Parathyroid adenoma (tissue), 2 donors: ENCODE data around the gene NPAS3.

ENCODE experiments used
- H2AFZ ChIP-seq: fragments of 300-600 bp; sonication (generic); one replicate; pipeline ENCODE4 v1.7.0; 2017; ENCODE audit warnings: antibody characterized with exemption, mild to moderate bottlenecking
- H3K27ac ChIP-seq: fragments of 300-600 bp; sonication (generic); one replicate; pipeline ENCODE4 v1.7.0; 2017
- H3K27me3 ChIP-seq: fragments of 300-600 bp; sonication (generic); one replicate; pipeline ENCODE4 v1.7.0; 2017; ENCODE audit warnings: low read length; ENCODE audit not compliant: control insufficient read depth, insufficient read depth
- H3K36me3 ChIP-seq: fragments of 300-600 bp; sonication (generic); one replicate; pipeline ENCODE4 v1.7.0; 2017; ENCODE audit warnings: low read length; ENCODE audit not compliant: control insufficient read depth, insufficient read depth
- H3K4me1 ChIP-seq: fragments of 300-600 bp; sonication (generic); one replicate; pipeline ENCODE4 v1.7.0; 2017; ENCODE audit warnings: control low read depth
- H3K4me2 ChIP-seq: fragments of 300-600 bp; sonication (generic); one replicate; pipeline ENCODE4 v1.7.0; 2017; ENCODE audit warnings: low read length
- H3K4me3 ChIP-seq: fragments of 300-600 bp; sonication (generic); one replicate; pipeline ENCODE4 v1.7.0; 2017; ENCODE audit warnings: low read depth, low read length
- H3K79me2 ChIP-seq: fragments of 300-600 bp; sonication (generic); one replicate; pipeline ENCODE4 v1.7.0; 2017; ENCODE audit warnings: control low read depth
- H3K9ac ChIP-seq: fragments of 300-600 bp; sonication (generic); one replicate; pipeline ENCODE4 v1.7.0; 2017; ENCODE audit warnings: mild to moderate bottlenecking
- H3K9me3 ChIP-seq: fragments of 300-600 bp; sonication (generic); one replicate; pipeline ENCODE4 v1.7.0; 2017; ENCODE audit warnings: low read length; ENCODE audit not compliant: control insufficient read depth
- TF ChIP-seq, protein P1 (sequence below): fragments of 300-600 bp; sonication (generic); IDR thresholded peaks from one replicate; pipeline ENCODE4 v1.7.0; 2017; ENCODE audit warnings: antibody characterized with exemption, mild to moderate bottlenecking
- donor health status: primary hyperparathyroidism.

NPAS3 gene

DNA sequence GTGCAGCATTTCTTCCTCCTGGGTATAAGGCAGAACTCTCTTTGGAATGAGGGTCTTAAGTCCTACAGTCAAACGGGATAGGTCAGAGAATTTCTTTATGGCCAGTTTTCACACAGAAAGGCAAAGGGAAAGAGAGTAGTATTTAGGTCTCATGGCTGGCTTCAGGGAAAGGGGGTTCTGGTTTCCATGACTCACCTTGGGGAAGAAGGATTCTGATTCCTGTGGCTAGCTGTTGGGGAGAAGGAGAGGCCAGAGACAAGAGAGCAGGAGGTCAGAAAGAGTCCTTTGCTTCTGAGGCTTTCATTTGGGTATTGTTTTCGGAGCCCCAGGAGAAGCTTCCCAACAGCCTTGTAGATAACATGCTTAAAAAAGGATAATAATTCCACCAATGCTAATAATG is 332.5 kb downstream of the NPAS3 start:
- H3K27ac ChIP-seq = no peak overlapping the region
- no peaks in the 10 kb centered on the region for H3K27me3 ChIP-seq

DNA sequence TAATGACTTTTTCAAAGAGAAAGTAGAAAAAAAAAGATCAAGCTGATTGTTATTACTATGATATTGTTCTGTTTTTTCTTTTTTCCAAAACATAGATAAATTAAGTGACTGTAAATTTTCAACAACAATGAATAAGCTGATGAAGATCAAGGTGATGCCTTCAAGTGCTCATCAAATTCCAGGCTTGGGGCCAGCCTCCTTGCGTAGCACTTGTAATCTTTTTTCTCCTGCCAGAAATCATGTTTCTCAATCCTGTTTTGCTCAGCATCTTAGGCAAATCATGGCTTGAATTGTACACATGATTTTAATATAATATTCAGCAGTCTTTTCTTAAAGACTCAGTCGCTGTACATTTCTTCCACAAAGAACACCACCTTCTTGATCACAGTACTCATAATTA is 333.2 kb downstream of the NPAS3 start:
- H3K36me3 ChIP-seq = no peaks in the 10 kb centered on the region
- no peaks in the 10 kb centered on the region for H3K27me3 ChIP-seq
- no peaks in the 10 kb centered on the region for H3K9me3 ChIP-seq
- H2AFZ ChIP-seq = no peak overlapping the region
- H3K4me3 ChIP-seq = no peak overlapping the region
- no peak overlapping the region for H3K4me2 ChIP-seq
- H3K9ac ChIP-seq = no peak overlapping the region
- H3K4me1 ChIP-seq = no peaks in the 10 kb centered on the region
- H3K27ac ChIP-seq = no peak overlapping the region
- TF ChIP-seq, protein P1, sequence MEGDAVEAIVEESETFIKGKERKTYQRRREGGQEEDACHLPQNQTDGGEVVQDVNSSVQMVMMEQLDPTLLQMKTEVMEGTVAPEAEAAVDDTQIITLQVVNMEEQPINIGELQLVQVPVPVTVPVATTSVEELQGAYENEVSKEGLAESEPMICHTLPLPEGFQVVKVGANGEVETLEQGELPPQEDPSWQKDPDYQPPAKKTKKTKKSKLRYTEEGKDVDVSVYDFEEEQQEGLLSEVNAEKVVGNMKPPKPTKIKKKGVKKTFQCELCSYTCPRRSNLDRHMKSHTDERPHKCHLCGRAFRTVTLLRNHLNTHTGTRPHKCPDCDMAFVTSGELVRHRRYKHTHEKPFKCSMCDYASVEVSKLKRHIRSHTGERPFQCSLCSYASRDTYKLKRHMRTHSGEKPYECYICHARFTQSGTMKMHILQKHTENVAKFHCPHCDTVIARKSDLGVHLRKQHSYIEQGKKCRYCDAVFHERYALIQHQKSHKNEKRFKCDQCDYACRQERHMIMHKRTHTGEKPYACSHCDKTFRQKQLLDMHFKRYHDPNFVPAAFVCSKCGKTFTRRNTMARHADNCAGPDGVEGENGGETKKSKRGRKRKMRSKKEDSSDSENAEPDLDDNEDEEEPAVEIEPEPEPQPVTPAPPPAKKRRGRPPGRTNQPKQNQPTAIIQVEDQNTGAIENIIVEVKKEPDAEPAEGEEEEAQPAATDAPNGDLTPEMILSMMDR = no peak
- no peaks in the 10 kb centered on the region for H3K79me2 ChIP-seq

More for the DNA sequence above, 332.5 kb downstream of the NPAS3 start:
- H3K9me3 ChIP-seq = no peaks in the 10 kb centered on the region
- no peak overlapping the region for H3K9ac ChIP-seq
- TF ChIP-seq, protein P1 = no peak
- no peaks in the 10 kb centered on the region for H3K4me1 ChIP-seq
- no peak overlapping the region for H3K4me3 ChIP-seq
- no peak overlapping the region for H2AFZ ChIP-seq
- H3K79me2 ChIP-seq = no peaks in the 10 kb centered on the region
- H3K36me3 ChIP-seq = no peaks in the 10 kb centered on the region
- H3K4me2 ChIP-seq = no peak overlapping the region

DNA sequence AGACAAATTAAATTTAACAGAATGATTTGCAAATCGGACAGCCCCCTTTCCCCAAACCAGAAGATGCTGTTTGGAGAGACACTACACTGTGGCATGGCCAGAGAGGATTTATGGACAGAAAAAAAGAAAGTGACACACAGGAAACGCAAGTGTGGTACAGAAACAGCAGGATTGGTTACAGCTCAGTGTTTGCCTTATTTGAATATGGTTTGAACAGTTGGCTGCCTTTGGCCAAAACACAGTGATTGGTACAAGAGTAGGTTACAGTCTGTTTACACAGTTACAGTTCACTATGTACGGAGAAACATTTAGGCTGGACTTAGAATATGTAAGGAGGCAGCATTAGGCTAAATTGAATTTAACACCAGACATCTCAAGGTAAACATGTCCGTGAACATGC is 335.3 kb downstream of the NPAS3 start:
- TF ChIP-seq, protein P1 = no peak
- H3K9ac ChIP-seq = no peak overlapping the region
- H2AFZ ChIP-seq = no peak overlapping the region
- H3K4me1 ChIP-seq = no peaks in the 10 kb centered on the region
- no peak overlapping the region for H3K27ac ChIP-seq
- no peaks in the 10 kb centered on the region for H3K36me3 ChIP-seq
- no peaks in the 10 kb centered on the region for H3K79me2 ChIP-seq
- no peak overlapping the region for H3K4me2 ChIP-seq
- no peak overlapping the region for H3K4me3 ChIP-seq
- no peaks in the 10 kb centered on the region for H3K9me3 ChIP-seq
- H3K27me3 ChIP-seq = no peaks in the 10 kb centered on the region

DNA sequence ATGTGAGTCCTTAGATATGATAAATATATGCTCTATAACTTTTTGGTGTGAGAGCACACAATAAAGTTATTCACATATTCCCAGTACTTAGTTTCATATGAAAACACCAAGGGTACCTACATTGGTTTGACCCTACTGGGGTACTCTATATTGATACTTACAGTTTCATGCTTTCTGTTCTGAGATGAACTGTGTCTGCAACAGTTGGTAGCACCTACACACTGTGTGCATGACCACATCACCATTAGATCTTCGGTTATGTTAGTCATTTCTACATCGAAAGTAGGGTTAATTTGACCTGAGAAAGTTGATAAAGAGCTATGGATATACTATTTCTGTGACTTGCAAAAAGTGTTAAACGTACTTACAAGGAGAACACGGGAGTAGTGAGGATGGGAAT is 337.2 kb downstream of the NPAS3 start:
- H3K9ac ChIP-seq = no peak overlapping the region

DNA sequence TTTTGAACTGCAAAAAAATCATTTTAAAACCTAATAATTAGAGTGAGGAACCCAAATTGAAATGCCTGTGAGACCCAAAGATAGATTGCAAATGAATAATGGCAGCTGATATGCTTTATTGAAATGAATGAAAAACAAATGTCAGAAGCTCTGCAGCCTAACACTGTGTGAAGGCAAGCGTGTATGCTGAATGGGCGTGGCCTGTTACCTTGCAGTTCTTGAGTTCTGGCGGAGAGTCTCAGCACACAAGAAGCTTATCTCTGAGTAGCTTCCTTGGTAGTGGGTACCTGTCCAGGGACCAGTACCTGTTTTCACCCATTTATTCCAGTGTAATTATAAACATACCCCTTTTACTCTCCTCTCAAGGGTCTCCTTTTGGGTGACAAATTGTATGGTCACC is 341.2 kb downstream of the NPAS3 start:
- no peaks in the 10 kb centered on the region for H3K36me3 ChIP-seq

More for the DNA sequence above, 337.2 kb downstream of the NPAS3 start:
- no peak overlapping the region for H3K4me3 ChIP-seq
- no peaks in the 10 kb centered on the region for H3K4me1 ChIP-seq
- no peaks in the 10 kb centered on the region for H3K79me2 ChIP-seq
- no peak overlapping the region for H3K4me2 ChIP-seq
- H3K27ac ChIP-seq = no peak overlapping the region
- H3K27me3 ChIP-seq = no peaks in the 10 kb centered on the region
- H2AFZ ChIP-seq = no peak overlapping the region
- TF ChIP-seq, protein P1 = no peak
- no peaks in the 10 kb centered on the region for H3K36me3 ChIP-seq
- no peaks in the 10 kb centered on the region for H3K9me3 ChIP-seq

More for the DNA sequence above, 341.2 kb downstream of the NPAS3 start:
- Histone ChIP-seq H3K9ac (no peak overlapping the region), H3K27me3 (no peaks in the 10 kb centered on the region), H3K79me2 (no peaks in the 10 kb centered on the region), H3K4me1 (no peaks in the 10 kb centered on the region), H2AFZ (no peak overlapping the region), H3K9me3 (no peaks in the 10 kb centered on the region), H3K27ac (no peak overlapping the region), H3K4me2 (no peak overlapping the region), H3K4me3 (no peak overlapping the region)
- TF ChIP-seq, protein P1 = no peak
